Stimulated activated CD4-positive, alpha-beta T cell treated with anti-CD3 and anti-CD28 coated beads, Interleukin-2, amount 100 ng/mL, for 4 hours (primary cell): ENCODE data around the gene TMEM39B.
"Not testable (repeated sequence)": the region's sequence is repeated elsewhere in the genome, so short reads cannot be mapped to it uniquely, and the experiment has no call there.

ENCODE experiments used
- DNase-seq: peaks from one replicate; pipeline ENCODE4 v3.0.0-alpha.2; 2020; ENCODE audit warnings: low read depth

Gene TMEM39B

DNA sequence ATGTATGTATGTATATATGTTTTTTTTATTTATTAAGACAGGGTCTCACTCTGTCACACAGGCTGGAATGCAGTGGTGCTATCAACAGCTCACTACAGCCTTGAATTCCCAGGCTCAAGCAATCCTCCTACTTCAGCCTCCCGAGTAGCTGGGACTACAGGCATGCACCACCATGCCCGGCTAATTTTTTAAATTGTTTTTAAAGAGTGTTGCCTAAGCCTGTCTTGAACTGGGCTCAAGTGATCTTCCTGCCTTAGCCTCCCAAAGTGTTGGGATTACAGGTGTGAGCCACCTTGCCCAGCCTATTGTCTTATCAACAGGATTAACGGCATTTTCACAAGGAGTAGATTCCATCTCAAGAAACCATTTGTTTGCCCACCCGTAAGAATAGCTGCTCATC lies 40.7 kb downstream of the TMEM39B start:
- not testable (repeated sequence) for DNase-seq

DNA sequence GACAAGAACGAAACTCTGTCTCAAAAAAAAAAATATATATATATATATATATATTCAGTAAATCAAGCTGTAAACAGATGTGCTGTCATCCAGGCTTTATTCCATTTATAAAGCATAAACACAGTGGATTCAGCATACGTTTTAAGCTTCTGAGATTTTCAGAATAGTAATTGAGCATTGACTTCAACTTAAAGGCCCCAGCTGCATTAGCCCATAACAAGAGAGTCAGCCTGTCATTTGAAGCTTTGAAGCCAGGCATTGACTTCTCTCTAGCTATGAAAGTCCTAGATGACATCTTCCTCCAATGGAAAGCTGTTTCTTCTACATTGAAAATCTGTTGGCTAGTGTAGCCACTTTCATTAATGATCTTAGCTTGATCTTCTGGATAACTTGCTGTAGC lies 41.7 kb downstream of the TMEM39B start:
- DNase-seq, result no peak

DNA sequence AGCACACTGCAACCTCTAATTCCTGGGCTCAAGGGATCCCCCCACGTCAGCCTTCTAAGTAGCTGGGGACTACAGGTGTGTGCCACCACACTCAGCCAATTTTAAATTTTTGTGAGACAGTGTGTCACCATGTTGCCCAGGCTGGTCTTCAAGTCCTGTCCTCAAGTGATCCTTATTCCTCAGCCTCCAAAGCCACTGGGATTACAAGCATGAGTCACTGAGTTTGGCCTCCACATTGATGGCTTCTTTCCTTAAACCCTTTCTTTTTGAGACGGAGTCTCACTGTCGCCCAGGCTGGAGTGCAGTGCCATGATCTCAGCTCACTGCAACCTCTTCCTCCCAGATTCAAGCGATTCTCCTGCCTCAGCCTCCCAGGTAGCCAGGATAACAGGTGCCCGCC lies 42.8 kb downstream of the TMEM39B start:
- no peak for DNase-seq

DNA sequence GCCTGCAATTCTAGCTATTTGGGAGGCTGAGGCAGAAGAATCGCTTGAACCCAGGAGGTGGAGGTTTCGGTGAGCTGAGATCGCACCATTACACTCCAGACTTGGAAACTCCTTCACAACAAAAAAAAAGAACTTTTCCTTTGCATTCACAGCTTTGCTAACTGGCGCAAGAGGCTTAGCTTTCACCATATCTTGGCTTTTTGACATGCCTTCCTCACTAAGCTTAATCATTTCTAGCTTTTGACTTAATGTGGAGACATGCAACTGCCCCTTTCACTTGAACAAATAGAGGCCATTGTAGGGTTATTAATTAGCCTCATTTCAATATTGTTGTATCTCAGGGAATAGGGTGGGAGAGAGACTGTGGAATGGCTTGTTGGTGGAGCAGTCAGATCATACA lies 43.8 kb downstream of the TMEM39B start:
- DNase-seq, result no peak

DNA sequence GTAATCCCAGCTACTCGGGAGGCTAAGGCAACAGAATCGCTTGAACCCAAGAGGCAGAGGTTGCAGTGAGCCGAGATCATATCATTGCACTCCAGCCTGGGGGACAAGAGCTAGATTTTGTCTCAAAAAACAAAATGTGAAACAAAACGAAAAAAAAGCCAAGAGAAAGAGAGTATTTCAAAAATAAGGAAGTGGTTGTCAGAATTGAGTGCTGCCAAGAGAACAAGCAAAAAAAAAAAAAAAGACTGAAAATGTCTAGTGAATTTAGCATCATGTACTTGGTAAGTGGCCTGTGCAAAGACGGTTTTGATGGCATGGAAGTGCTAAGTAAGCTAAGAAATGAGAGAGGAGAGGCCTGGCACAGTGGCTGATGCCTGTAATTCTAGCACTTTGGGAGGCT lies 49.4 kb downstream of the TMEM39B start:
- DNase-seq, result no peak

DNA sequence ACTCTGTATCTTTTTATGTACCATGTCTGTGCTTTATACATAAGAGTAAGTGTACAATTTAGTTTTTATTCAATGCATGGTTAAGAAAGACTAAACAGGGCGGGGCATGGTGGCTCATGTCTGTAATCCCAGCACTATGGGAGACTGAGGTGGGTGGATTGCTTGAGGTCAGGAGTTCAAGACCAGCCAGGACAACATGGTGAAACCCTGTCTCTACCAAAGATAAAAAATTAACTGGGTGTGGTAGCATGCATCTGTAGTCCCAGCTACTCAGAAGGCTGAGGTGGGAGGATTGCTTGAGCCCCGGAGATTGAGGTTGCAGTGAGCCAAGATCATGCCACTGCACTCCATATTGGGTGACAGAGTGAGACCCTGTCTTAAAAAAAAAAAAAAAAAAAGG lies 50.6 kb downstream of the TMEM39B start:
- DNase-seq, result not testable (repeated sequence)

DNA sequence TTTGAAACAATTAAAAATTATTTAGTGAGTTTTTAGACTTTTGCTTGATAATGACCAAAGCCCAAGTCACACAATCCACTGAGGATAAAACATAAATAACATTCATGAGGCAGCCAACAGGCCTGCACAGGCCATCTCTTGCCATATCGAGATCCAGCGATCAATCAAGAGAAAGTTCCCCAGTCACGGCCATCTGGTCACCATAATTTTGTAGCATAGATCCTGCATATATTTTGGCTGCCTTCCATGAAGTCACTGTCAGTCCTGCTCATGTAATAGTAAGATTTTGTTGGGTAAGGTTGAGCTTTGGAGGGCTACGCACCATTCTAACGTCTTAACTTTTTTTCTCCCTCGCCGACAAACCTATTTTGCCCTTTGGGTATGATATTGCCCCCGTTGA lies 52.6 kb downstream of the TMEM39B start:
- DNase-seq, result no peak

DNA sequence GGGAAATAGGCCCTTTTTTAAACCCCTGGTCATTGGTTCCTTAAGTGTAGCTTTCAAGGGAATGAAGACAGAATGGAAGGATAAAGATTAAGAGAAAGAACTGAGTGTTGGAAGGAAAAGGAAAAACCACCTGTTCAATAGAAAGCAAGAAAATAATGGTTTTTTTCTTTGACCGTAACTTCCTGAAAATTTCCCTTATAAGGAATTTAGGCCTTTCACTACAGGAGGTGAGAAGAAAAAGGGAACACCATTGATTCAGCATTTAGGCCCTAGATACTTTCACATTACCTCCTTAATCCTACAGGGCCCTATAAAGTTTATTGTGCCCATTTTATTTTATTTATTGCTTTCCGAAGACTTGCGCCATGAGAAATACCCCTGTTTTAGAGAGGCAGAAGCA lies 54.0 kb downstream of the TMEM39B start:
- no peak for DNase-seq

DNA sequence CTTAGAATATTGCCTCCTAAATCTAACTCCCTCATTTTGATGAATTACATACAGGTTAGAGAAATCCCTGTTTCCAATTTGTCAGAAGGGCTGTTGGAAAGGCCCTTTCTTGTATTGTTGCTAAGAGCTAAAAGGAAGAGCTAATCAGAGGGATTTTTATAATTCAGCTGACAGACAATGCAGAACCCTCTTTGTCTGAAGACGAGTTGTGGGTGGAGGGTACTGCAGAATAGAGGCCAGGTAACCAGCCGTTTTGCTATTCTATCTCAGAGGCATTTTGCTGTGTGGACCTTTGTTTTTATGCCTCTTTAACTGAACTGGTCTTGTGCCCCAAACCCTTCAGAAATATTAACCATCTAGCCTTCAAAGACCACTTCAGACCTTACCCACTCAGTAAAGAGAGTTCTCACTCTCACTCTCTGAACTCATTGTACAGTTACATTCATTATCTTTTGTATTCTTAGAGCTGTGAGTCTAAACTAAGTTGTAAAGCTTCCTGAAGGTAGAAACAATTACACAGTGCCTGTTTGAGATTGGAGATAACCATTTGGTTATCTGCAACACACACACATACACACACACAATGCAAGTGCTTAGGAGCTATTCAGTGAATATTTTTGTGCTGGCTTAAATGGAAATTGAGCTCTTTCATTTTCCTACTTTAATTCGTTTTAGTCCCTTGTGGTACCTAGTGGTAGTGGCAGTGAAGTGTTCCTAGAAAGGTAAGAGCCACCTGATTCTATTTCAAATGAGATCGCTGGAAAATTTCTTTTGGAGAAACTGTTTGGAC lies 54.9 kb downstream of the TMEM39B start:
- DNase-seq, result no peak

DNA sequence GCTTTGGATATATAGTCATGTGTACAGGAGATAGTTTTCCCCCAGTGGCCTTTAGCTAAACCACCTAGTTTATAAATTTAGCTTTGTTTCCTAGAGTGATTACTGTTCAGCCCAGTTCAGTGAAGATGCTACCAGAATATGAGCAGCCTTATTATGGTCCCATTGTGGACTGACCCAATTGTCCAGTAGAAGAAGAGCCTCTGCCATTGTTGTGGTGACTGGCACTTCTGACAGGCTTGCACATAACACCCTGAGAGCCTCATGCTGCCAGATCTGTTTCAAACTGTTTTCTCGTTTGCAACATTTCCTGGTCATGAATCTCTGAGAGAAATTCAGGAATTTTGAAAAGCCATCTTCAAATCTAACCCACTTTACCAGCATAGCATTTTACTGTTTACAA lies 55.7 kb downstream of the TMEM39B start:
- no peak for DNase-seq

DNA sequence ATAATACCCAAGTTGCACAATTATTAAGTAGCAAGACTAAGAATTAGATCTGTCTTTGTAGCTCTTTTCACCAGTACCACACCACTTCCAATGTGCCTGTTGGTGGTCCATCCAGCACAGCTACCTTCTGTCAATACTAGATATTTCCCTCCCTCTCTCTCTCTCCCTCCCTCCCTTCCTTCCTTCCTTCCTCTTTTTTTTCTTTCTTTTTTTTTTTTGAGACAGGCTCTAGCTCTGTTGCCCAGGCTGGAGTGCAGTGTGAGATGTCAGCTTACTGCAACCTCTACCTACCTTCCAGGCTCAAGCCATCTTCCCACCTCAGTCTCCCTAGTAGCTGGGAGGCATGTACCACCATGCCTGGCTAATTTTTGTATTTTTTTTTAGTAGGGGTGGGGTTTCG lies 56.2 kb downstream of the TMEM39B start:
- DNase-seq, result no peak

DNA sequence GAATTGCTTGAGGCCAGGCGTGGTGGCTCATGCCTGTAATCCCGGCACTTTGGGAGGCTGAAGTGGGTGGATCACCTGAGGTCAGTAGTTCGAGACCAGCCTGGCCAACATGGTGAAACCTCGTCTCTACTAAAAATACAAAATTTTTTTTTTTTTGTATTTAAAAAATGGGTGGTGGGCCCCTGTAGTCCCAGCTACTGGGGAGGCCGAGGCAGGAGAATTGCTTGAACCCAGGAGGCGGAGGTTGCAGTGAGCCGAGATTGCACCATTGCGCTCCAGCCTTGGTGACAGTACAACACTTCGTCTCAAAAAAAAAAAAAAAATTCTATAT lies 61.2 kb downstream of the TMEM39B start:
- DNase-seq, result not testable (repeated sequence)

DNA sequence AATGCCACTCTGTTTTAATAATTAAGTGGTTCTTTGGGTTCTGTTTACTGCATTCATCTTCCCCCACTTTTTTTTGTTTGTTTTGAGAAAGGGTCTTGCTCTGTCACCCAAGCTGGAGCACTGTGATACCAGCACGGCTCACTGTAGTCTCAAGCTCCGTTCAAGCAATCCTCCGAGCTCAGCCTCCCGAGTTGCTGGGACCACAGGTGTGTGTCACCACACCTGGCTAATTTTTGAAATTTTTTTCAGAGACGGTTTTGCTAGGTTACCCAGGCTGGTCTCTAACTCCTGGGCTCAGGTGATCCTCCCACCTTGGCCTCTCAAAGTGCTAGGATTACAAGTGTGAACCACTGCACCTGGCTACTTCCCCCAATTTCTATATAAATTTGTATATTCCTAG lies 64.4 kb downstream of the TMEM39B start:
- DNase-seq, result no peak

DNA sequence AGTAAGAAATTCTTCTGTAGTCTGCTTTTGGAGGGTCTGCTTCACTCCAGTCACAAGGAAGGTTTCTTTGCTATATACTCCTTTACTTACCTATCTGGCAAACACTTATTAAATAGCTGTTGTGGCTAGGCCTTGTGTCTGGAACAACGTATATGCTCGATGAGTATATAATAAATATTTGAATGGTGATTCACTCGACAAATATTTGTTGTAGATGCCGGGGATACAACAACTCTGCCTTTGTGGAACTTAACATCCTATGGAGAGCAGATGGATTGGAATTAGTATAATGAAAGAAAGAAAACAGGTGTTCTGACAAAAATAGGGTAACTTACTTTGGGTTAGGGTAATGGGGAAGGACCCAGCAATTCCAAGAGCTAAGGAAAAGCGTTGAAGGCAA lies 66.2 kb downstream of the TMEM39B start:
- DNase-seq, result no peak

DNA sequence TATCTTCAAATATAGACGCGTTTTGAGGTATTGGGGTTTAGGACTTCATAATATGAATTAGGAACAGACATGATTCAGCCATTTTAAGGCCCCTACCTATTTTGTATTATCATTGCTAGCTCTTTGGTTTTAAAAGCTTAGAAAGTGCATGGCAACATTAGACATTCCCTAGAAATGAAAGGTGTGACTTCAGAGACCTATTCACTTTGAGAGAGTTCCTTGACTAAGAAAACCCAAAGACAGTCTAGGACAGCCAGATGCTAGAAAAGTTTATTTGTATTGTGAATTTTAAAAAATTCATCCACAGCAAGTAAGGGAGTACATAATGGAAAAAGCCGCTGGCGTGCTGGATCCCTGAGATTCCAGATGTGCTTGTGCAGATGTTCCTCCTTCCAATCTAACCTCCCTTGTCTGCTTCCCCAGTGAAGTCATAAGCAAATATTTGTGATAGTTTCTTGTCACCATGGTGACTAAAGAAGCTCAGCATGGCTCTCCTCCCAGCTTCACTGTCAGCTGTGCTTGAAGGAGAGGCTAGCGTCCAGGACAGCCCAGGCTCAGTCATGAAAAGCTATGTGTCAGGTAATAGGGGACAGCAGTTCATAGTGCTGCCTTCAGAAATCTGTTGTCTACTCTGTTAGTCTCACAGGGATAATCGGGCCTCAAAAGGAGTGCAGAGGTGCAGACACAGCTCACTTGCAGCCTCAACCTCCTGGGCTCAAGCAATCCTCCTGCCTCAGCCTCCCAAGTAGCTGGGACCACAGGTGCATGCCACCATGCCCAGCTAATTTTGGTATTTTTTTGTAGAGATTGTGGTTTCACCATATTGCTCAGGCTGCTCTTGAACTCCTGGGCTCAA lies 69.9 kb downstream of the TMEM39B start:
- no peak for DNase-seq

DNA sequence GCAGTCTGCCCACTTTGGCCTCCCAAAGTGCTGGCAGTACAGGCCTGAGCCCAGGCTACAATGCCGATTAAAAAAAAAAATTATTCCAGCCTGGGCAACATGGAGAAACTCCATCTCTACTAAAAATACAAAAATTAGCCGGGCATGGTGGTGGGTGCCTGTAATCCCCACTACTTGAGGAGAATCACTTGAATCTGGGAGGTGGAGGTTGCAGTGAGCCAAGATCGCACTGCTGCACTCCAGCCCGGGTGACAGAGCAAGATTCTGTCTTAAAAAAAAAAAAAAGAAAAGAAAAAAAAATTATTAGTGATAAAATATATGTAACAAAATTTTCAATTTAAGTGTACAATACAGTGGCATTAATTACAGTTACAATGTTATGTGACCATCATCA lies 70.6 kb downstream of the TMEM39B start:
- not testable (repeated sequence) for DNase-seq

DNA sequence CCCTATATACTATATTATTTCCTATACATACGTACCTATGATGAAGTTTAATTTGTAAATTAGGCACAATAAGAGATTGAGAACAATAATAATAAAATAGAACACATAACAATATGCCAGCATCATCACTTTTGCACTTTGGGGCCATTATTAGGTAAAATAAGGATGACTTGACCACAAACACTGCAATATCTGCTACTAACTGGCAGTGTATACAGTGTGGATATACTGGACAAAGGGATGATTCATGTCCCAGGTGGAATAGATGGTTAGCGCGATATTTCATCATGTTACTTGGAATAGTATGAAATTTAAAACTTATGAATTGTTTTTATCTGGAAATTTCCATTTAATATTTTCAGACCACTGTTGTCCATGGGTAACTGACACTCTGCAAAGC lies 71.3 kb downstream of the TMEM39B start:
- DNase-seq, result no peak

DNA sequence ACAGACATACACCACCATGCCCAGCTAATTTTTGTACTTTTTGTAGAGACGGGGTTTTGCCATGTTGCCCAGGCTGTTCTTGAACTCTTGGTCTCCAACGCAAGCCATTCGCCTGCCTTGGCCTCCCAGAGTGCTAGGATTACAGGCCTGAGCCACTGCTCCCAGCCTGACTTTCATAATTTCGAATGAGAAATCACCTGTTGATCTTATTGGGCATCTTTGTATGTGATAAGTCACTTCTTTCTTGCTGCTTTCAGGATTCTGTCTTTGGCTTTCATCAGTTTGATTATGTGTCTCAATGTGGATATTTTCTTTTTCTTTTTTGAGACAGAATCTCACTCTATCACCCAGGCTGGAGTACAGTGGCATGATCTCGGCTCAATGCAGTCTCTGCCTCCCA lies 75.1 kb downstream of the TMEM39B start:
- DNase-seq, result not testable (repeated sequence)

DNA sequence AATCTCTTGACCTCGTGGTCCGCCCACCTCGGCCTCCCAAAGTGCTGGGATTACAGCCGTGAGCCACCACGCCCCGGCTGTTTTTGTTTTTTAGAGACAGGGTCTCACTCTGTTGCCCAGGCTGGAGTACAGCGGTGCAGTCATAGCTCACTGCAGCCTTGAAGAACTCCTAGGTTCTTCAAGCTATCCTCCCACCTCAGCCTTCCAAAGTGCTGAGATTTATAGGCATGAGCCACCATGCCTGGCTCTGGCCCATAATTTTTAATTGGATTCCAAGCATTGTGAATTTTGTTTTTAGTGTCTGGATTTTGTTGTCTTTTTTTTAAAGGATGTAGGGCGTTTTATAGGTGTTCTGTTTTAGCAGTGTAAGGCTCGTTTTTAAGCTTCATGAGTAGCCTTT lies 78.1 kb downstream of the TMEM39B start:
- no peak for DNase-seq

DNA sequence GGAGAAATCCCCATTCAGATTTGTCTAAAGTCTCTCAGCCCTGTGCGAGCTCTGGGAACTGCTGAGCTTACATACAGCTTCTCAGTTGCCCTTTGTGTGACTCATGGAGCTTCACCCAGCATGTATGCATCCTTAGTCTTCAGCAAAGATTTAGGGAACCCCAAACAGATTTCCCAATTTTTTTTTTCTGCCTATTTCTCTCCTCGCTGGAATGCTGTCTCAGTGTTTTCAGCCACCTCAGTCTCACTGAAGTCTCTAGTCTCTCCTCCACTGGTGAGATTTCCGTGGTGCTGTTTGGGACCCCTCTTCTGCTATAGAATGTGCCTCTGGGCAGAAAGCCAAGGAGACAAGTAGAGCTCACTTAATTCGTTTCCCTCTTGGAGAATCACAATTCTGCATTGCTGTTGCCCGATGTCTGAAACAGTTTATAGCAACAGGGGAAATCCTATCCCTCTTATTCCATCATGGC lies 78.6 kb downstream of the TMEM39B start:
- DNase-seq, result no peak
